ENCODE measurements around the gene FAM117B. TPM values are rescaled to one million over a fixed set of nuclear protein-coding genes. Genes with fewer than 3 reads are reported as not detected.

The FAM117B gene
- total RNA-seq, 2 experiments from 2014 or later, result 4.2 to 18.4 TPM

- intact Hi-C loops (cut with micrococcal nuclease; ENCODE audit: unreplicated experiment), result no loop called here
- Histone ChIP-seq H4K20me1 (ENCODE audit: insufficient read depth, low read length) (no peaks in the 10 kb centered on the region), H3K9me2 (ENCODE audit: insufficient read depth, low read length) (no peaks in the 10 kb centered on the region), H3K27ac (ENCODE audit: low read depth, low read length, poor library complexity, severe bottlenecking) (no peak overlapping the region), H2AFZ (ENCODE audit: low read length) (no peak overlapping the region), H3K4me2 (ENCODE audit: low read length) (no peak overlapping the region), H3K9me3 (ENCODE audit: low read length) (no peaks in the 10 kb centered on the region), H3K4me3 (ENCODE audit: low read depth, low read length, poor library complexity, severe bottlenecking) (no peak overlapping the region), H3K79me2 (ENCODE audit: insufficient read depth, low read depth, low read length) (no peaks in the 10 kb centered on the region), H3K4me1 (ENCODE audit: insufficient read depth, low read length, poor library complexity, severe bottlenecking) (no peaks in the 10 kb centered on the region), H3K36me3 (ENCODE audit: insufficient read depth, low read length) (peaks cover 9% of the 10 kb centered on the region)
- CTCF ChIA-PET (ENCODE audit: unreplicated experiment), result no interaction called here
- POLR2A ChIA-PET, result no interaction called here
- no TSS peak for BruUV-seq (replicated peaks)
- no peak for DNase-seq (ENCODE audit: low spot score)
- no peak for TF ChIP-seq CTCF (conservative IDR thresholded peaks at IDR 0.05; ENCODE audit: low read length)
- TF ChIP-seq EZH2phosphoT487 (IDR thresholded peaks at IDR 0.05; ENCODE audit: borderline replicate concordance, low read depth, low read length), result no peak
These were observed 127.8 kb downstream of the FAM117B start for GRCh38 chr2:202762556-202762955.

- Histone ChIP-seq H3K4me3 (ENCODE audit: low read depth, low read length, poor library complexity, severe bottlenecking) (no peak overlapping the region), H3K9me3 (ENCODE audit: low read length) (no peaks in the 10 kb centered on the region), H3K9me2 (ENCODE audit: insufficient read depth, low read length) (no peaks in the 10 kb centered on the region), H4K20me1 (ENCODE audit: insufficient read depth, low read length) (no peaks in the 10 kb centered on the region), H3K36me3 (ENCODE audit: insufficient read depth, low read length) (peaks cover 5% of the 10 kb centered on the region; the same call in 1 of the 2 replicates), H3K4me2 (ENCODE audit: low read length) (no peak overlapping the region), H3K4me1 (ENCODE audit: insufficient read depth, low read length, poor library complexity, severe bottlenecking) (no peaks in the 10 kb centered on the region), H2AFZ (ENCODE audit: low read length) (no peak overlapping the region), H3K27ac (ENCODE audit: low read depth, low read length, poor library complexity, severe bottlenecking) (no peak overlapping the region), H3K79me2 (ENCODE audit: insufficient read depth, low read depth, low read length) (no peaks in the 10 kb centered on the region)
- CTCF ChIA-PET (ENCODE audit: unreplicated experiment), result no interaction called here
- intact Hi-C loops (cut with micrococcal nuclease; ENCODE audit: unreplicated experiment), result no loop called here
- no peak for TF ChIP-seq CTCF (conservative IDR thresholded peaks at IDR 0.05; ENCODE audit: low read length)
- no peak for TF ChIP-seq EZH2phosphoT487 (IDR thresholded peaks at IDR 0.05; ENCODE audit: borderline replicate concordance, low read depth, low read length)
- BruUV-seq (replicated peaks), result no TSS peak
- no peak for DNase-seq (ENCODE audit: low spot score)
- POLR2A ChIA-PET, result no interaction called here
These were observed 129.1 kb downstream of the FAM117B start for GRCh38 chr2:202763916-202764315.

- no peaks in the 10 kb centered on the region for H3K9me3 ChIP-seq (ENCODE audit: low read length)
- no peaks in the 10 kb centered on the region; the same call in 1 of the 2 replicates for H3K36me3 ChIP-seq (ENCODE audit: insufficient read depth, low read length)
- POLR2A ChIA-PET, result interaction anchor here (0.6 to 1.0 kb wide), 7 partner anchors 8 to 146 kb away, joined by 3 to 5 read pairs (median 3); no protein-coding TSS in a partner anchor
- H3K4me2 ChIP-seq (ENCODE audit: low read length), result no peak overlapping the region
- no peak overlapping the region for H3K27ac ChIP-seq (ENCODE audit: low read depth, low read length, poor library complexity, severe bottlenecking)
- no peaks in the 10 kb centered on the region for H3K79me2 ChIP-seq (ENCODE audit: insufficient read depth, low read depth, low read length)
- intact Hi-C loops (cut with micrococcal nuclease; ENCODE audit: unreplicated experiment), result no loop called here
- H3K9me2 ChIP-seq (ENCODE audit: insufficient read depth, low read length), result no peaks in the 10 kb centered on the region
- TF ChIP-seq CTCF (conservative IDR thresholded peaks at IDR 0.05; ENCODE audit: low read length) (no peak), EZH2phosphoT487 (IDR thresholded peaks at IDR 0.05; ENCODE audit: borderline replicate concordance, low read depth, low read length) (no peak)
- no peak overlapping the region for H3K4me3 ChIP-seq (ENCODE audit: low read depth, low read length, poor library complexity, severe bottlenecking)
- CTCF ChIA-PET (ENCODE audit: unreplicated experiment), result interaction anchor here (0.6 kb wide), 1 partner anchor 11 kb away, joined by 4 read pairs; no protein-coding TSS in a partner anchor
- H3K4me1 ChIP-seq (ENCODE audit: insufficient read depth, low read length, poor library complexity, severe bottlenecking), result no peaks in the 10 kb centered on the region
- BruUV-seq (replicated peaks), result no TSS peak
- DNase-seq (ENCODE audit: low spot score), result no peak
- no peak overlapping the region for H2AFZ ChIP-seq (ENCODE audit: low read length)
- H4K20me1 ChIP-seq (ENCODE audit: insufficient read depth, low read length), result no peaks in the 10 kb centered on the region
These were observed 130.2 kb downstream of the FAM117B start for GRCh38 chr2:202764991-202765390.

Measured in OCI-LY7 (cell line).